H9 (cell line): ENCODE measurements around the gene GLT8D1. TPM values are rescaled to one million over a fixed set of nuclear protein-coding genes. Genes with fewer than 3 reads are reported as not detected.

Source experiments
- DNase-seq: peaks from one replicate; pipeline ENCODE4 v3.0.0-alpha.2; 2017
- H2AFZ ChIP-seq: one replicate; pipeline ENCODE4 v1.6.1; 2013; ENCODE audit warnings: mild to moderate bottlenecking, low read length, control low read depth, moderate library complexity
- H2AK5ac ChIP-seq: 2 replicates; pipeline ENCODE4 v1.6.1; 2013; ENCODE audit warnings: low read length, control low read depth, mixed read lengths; ENCODE audit not compliant: insufficient read length
- H2BK120ac ChIP-seq: one replicate; pipeline ENCODE4 v1.6.1; 2013; ENCODE audit warnings: low read depth, mild to moderate bottlenecking, low read length, control low read depth, inconsistent platforms; ENCODE audit not compliant: poor library complexity, severe bottlenecking
- H2BK12ac ChIP-seq: 2 replicates; pipeline ENCODE4 v1.6.1; 2013; ENCODE audit warnings: low read length, control low read depth, mixed read lengths, low read depth; ENCODE audit not compliant: insufficient read length
- H2BK15ac ChIP-seq: 2 replicates; pipeline ENCODE4 v1.6.1; 2013; ENCODE audit warnings: low read depth, low read length, control low read depth
- H2BK20ac ChIP-seq: one replicate; pipeline ENCODE4 v1.6.1; 2013; ENCODE audit warnings: low read depth, mild to moderate bottlenecking, low read length, control low read depth, inconsistent platforms; ENCODE audit not compliant: poor library complexity, severe bottlenecking
- H2BK5ac ChIP-seq: 2 replicates; pipeline ENCODE4 v1.6.1; 2013; ENCODE audit warnings: low read length, control low read depth, mixed read lengths; ENCODE audit not compliant: insufficient read length
- H3K14ac ChIP-seq: 2 replicates; pipeline ENCODE4 v1.6.1; 2013; ENCODE audit warnings: low read length, control low read depth; ENCODE audit not compliant: insufficient read depth
- H3K18ac ChIP-seq: 2 replicates; pipeline ENCODE4 v1.6.1; 2013; ENCODE audit warnings: low read depth, mild to moderate bottlenecking, mixed read lengths, low read length, control low read depth; ENCODE audit not compliant: insufficient read length
- H3K23ac ChIP-seq: 2 replicates; pipeline ENCODE4 v1.6.1; 2013; ENCODE audit warnings: low read length, control low read depth, mixed read lengths, low read depth; ENCODE audit not compliant: insufficient read length
- H3K23me2 ChIP-seq: 2 replicates; pipeline ENCODE4 v1.6.1; 2013; ENCODE audit warnings: low read depth, mild to moderate bottlenecking, mixed read lengths, low read length, control low read depth; ENCODE audit not compliant: insufficient read length, poor library complexity, severe bottlenecking
- H3K27ac ChIP-seq: 2 replicates; pipeline ENCODE4 v1.5.1; 2013; ENCODE audit warnings: low read length, control low read depth, mixed read lengths, low read depth; ENCODE audit not compliant: insufficient read length
- H3K27me3 ChIP-seq: 2 replicates; pipeline ENCODE4 v1.6.1; 2013; ENCODE audit warnings: low read length, control low read depth, inconsistent platforms; ENCODE audit not compliant: insufficient read depth
- H3K4ac ChIP-seq: 2 replicates; pipeline ENCODE4 v1.6.1; 2013; ENCODE audit warnings: low read depth, mild to moderate bottlenecking, control low read depth, inconsistent platforms, low read length, moderate library complexity
- H3K4me1 ChIP-seq: 2 replicates; pipeline ENCODE4 v1.6.1; 2013; ENCODE audit warnings: low read length, control low read depth, inconsistent platforms; ENCODE audit not compliant: insufficient read depth
- H3K4me2 ChIP-seq: 2 replicates; pipeline ENCODE4 v1.6.1; 2013; ENCODE audit warnings: low read length, control low read depth, mixed read lengths; ENCODE audit not compliant: insufficient read length, insufficient read depth
- H3K56ac ChIP-seq: 2 replicates; pipeline ENCODE4 v1.6.1; 2013; ENCODE audit warnings: low read depth, mild to moderate bottlenecking, mixed read lengths, low read length, control low read depth; ENCODE audit not compliant: insufficient read length
- H3K79me1 ChIP-seq: 2 replicates; pipeline ENCODE4 v1.6.1; 2013; ENCODE audit warnings: low read depth, mild to moderate bottlenecking, moderate library complexity, low read length, control low read depth, inconsistent platforms; ENCODE audit not compliant: insufficient read depth, poor library complexity, severe bottlenecking
- H3K79me2 ChIP-seq: 2 replicates; pipeline ENCODE4 v1.6.1; 2013; ENCODE audit warnings: low read length, control low read depth, inconsistent platforms; ENCODE audit not compliant: insufficient read depth
- H3K9ac ChIP-seq: 2 replicates; pipeline ENCODE4 v1.6.1; 2013; ENCODE audit warnings: low read length, control low read depth, mixed read lengths; ENCODE audit not compliant: insufficient read length; ENCODE audit errors: extremely low read depth
- H3K9me3 ChIP-seq: one replicate; pipeline ENCODE4 v1.6.1; 2013; ENCODE audit warnings: low read depth, low read length, inconsistent platforms; ENCODE audit not compliant: control insufficient read depth
- H3T11ph ChIP-seq: one replicate; pipeline ENCODE4 v1.6.1; 2013; ENCODE audit warnings: mild to moderate bottlenecking, low read length, control low read depth, inconsistent platforms
- H4K20me1 ChIP-seq: one replicate; pipeline ENCODE4 v1.6.1; 2013; ENCODE audit not compliant: control insufficient read depth, insufficient read length, insufficient read depth
- H4K5ac ChIP-seq: 2 replicates; pipeline ENCODE4 v1.6.1; 2013; ENCODE audit warnings: low read depth, mild to moderate bottlenecking, mixed read lengths, low read length, control low read depth; ENCODE audit not compliant: insufficient read length
- H4K8ac ChIP-seq: replicated peaks from 2 replicates; pipeline ENCODE4 v1.6.1; 2013; ENCODE audit warnings: low read length, control low read depth, mixed read lengths, low read depth; ENCODE audit not compliant: insufficient read length
- H4K91ac ChIP-seq: 2 replicates; pipeline ENCODE4 v1.6.1; 2013; ENCODE audit warnings: low read depth, mild to moderate bottlenecking, moderate library complexity, mixed read lengths, low read length, control low read depth; ENCODE audit not compliant: insufficient read length
- H3K27ac Mint-ChIP-seq, 3 experiments: 2 replicates in 2 of 3; 3 replicates in 1 of 3; pipeline ENCODE4 v1.8.0; 2020 to 2021; ENCODE audit warnings: mixed read lengths in 3 of 3, mild to moderate bottlenecking in 1 of 3, moderate library complexity in 1 of 3
- H3K27me3 Mint-ChIP-seq: 2 replicates; pipeline ENCODE4 v1.8.0; 2021; ENCODE audit warnings: low read depth, mild to moderate bottlenecking, moderate library complexity, mixed read lengths
- H3K36me3 Mint-ChIP-seq, 3 experiments: 2 replicates in 2 of 3; 3 replicates in 1 of 3; pipeline ENCODE4 v1.8.0; 2020 to 2021; ENCODE audit warnings: low read depth in 3 of 3, mixed read lengths in 3 of 3; ENCODE audit not compliant: insufficient read depth in 1 of 3
- H3K4me1 Mint-ChIP-seq, 2 experiments: 2 replicates each; pipeline ENCODE4 v1.8.0; 2020; ENCODE audit warnings: mixed read lengths in 2 of 2
- H3K4me3 Mint-ChIP-seq, 2 experiments: 2 replicates in 1 of 2; 3 replicates in 1 of 2; pipeline ENCODE4 v1.8.0; 2020 to 2021; ENCODE audit warnings: mild to moderate bottlenecking in 2 of 2, mixed read lengths in 2 of 2, moderate library complexity in 1 of 2
- H3K9me3 Mint-ChIP-seq, 2 experiments: 2 replicates in 1 of 2; 3 replicates in 1 of 2; pipeline ENCODE4 v1.8.0; 2020; ENCODE audit warnings: mild to moderate bottlenecking in 2 of 2, mixed read lengths in 2 of 2, moderate library complexity in 1 of 2
- CTCF ChIP-seq: fragments of 200-600 bp; sonication (generic); conservative IDR thresholded peaks from 3 replicates; pipeline ENCODE4 v1.8.0; 2021; ENCODE audit warnings: antibody characterized with exemption, mild to moderate bottlenecking
- WGBS: extraction: QIAGEN DNeasy Blood & Tissue Kit; methylation state at CpG from one replicate; pipeline ENCODE4 v1.1.7; 2013; ENCODE audit warnings: missing lambda C conversion rate, low lambda C conversion rate, mixed read lengths; ENCODE audit not compliant: insufficient read length; ENCODE audit errors: extremely low coverage; 5-methylcytosine and 5-hydroxymethylcytosine counted together
- long read RNA-seq: library from polyadenylated mRNA; unstranded; transcript quantifications from one replicate; pipeline ENCODE4 v2.0.0, GENCODE V29; 2020
- total RNA-seq: library from RNA; stranded (reverse); gene quantifications from 2 replicates; pipeline ENCODE4 v1.2.1, GENCODE V29; 2021

The GLT8D1 gene
- total RNA-seq, result 37.0 and 39.3 TPM in 2 replicates
- long read RNA-seq, transcript GLT8D1-201 (10 exons, 1,849 nt), result major isoform, 21 of 82 reads
- long read RNA-seq, partial matches to known transcripts, result 3 of 82 reads
- long read RNA-seq, other reads (novel, unspliced or antisense), result 54 of 82 reads

DNA sequence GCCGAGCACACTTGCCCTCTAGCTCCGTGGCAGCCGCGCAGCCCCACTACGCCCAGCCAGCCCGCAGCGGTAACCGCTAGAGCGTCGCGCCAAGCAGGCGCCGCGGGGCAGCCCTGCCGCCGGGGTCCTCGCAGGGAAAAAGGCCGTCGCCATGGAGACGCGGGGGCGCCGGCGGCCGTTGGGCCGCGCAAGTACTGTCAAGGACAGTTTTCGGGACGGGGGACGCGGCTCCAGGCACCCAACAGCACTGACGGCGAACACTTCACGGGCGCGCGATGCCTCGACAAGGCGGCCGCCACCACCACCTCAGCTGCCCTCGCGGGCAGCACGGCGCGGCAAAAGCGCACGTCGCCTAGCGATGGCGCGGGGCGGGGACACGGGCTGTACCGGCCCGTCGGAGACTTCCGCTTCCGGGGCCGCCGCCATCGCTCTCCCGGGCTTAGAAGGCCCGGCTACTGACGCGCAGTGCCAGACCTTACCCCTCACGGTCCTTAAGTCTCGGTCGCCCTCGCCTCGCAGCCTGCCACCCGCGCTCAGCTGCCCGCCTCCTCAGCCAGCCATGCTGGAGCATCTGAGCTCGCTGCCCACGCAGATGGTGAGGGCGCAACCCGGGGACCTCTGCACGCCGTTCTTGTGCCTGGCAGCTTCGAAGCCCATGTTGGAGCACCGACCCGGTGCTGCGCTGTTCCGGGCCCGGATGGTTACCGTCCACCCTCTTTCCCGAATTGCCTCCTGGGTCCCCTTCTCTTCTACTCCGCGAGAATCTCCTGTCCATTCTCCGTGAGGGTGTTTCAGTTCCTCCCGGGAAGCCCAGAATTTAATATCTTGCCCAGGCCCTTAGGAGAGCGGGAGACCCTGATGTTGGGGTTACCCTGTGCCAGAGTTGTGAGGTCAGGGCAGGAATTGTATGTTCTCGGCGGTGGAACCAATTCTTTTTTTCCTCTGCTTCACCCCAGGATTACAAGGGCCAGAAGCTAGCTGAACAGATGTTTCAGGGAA lies at the start of gene GLT8D1, which contains the start of gene SPCS1:
Gene GLT8D1, minus strand, starts transcription at position 104 of the 999 bp plus-strand sequence. CDS start 5,331 bp downstream, outside the sequence.
Gene SPCS1, plus strand, starts transcription at position 419 of the 999 bp plus-strand sequence. Its CDS starts 141 bp downstream, at position 560.
- Mint-ChIP-seq H3K9me3 (no peaks in the 10 kb centered on the region; a peak in 1 of 5 replicates), H3K27me3 (no peaks in the 10 kb centered on the region), H3K4me3 (peak within 1 kb of the TSS; percentile 96 to 97), H3K4me1 (peaks cover 15% of the 10 kb centered on the region in 2 experiments), H3K36me3 (peaks cover 7 to 17% (median 13%) of the 10 kb centered on the region in 3 experiments; a peak in 6 of 7 replicates), H3K27ac (peak within 1 kb of the TSS; percentile 76 to 97 (median 89); a peak in 6 of 7 replicates)
- no peak within 1 kb of the TSS for H3T11ph ChIP-seq
- no peak within 1 kb of the TSS for H2BK5ac ChIP-seq
- H3K23ac ChIP-seq, result no peak within 1 kb of the TSS
- peak within 1 kb of the TSS; percentile 87 for H3K4me2 ChIP-seq
- H3K18ac ChIP-seq, result peak within 1 kb of the TSS; percentile 58
- H3K4ac ChIP-seq, result no peak within 1 kb of the TSS
- no peak within 1 kb of the TSS for H4K5ac ChIP-seq
- no CpG with 5 or more reads among the region's 94 CpGs for WGBS
- peak; percentile 85 for DNase-seq
- no peak within 1 kb of the TSS for H2BK120ac ChIP-seq
- no peak within 1 kb of the TSS for H3K56ac ChIP-seq
- H4K20me1 ChIP-seq, result no peaks in the 10 kb centered on the region
- no peaks in the 10 kb centered on the region for H3K9me3 ChIP-seq
- no peak within 1 kb of the TSS for H4K91ac ChIP-seq
- H2BK15ac ChIP-seq, result no peak within 1 kb of the TSS
- peak within 1 kb of the TSS; percentile 81 for H3K9ac ChIP-seq
- H3K79me2 ChIP-seq, result peaks cover 3% of the 10 kb centered on the region; the same call in 1 of the 2 replicates
- H3K14ac ChIP-seq, result no peak within 1 kb of the TSS; the same call in 1 of the 2 replicates
- H3K23me2 ChIP-seq, result peaks cover 12% of the 10 kb centered on the region
- H2BK12ac ChIP-seq, result no peak within 1 kb of the TSS
- TF ChIP-seq CTCF, result no peak
- H2BK20ac ChIP-seq, result no peak within 1 kb of the TSS
- no peaks in the 10 kb centered on the region; the same call in 1 of the 2 replicates for H3K4me1 ChIP-seq
- H4K8ac ChIP-seq, result no peak within 1 kb of the TSS
- no peaks in the 10 kb centered on the region for H3K27me3 ChIP-seq
- H3K79me1 ChIP-seq, result no peaks in the 10 kb centered on the region
- no peak within 1 kb of the TSS for H2AFZ ChIP-seq
- H3K27ac ChIP-seq, result no peak within 1 kb of the TSS
- no peak within 1 kb of the TSS for H2AK5ac ChIP-seq
